A549 (cell line): ENCODE data around the gene CCDC171.

Experiments
- CTCF ChIP-seq: fragments of >200 bp; sonication (Bioruptor Twin); formaldehyde crosslinking; IDR thresholded peaks from 3 replicates; pipeline ENCODE4 v1.5.1; 2016
- HOXB5 ChIP-seq: fragments of 250-450 bp; sonication (Bioruptor Pico); IDR thresholded peaks from 2 replicates; pipeline ENCODE4 v1.5.0; 2020; ENCODE audit warnings: mild to moderate bottlenecking, moderate library complexity
- MAZ ChIP-seq: fragments of 150-350 bp; IDR thresholded peaks from 2 replicates; pipeline ENCODE4 v1.6.1; 2014; ENCODE audit warnings: antibody characterized with exemption, low read depth, low read length, borderline replicate concordance
- PHF8 ChIP-seq: fragments of 200-600 bp; sonication (generic); IDR thresholded peaks from 2 replicates; pipeline ENCODE4 v1.6.1; 2016; ENCODE audit warnings: low read depth, mild to moderate bottlenecking, antibody characterized with exemption, moderate library complexity, borderline replicate concordance
- POLR2A ChIP-seq: IDR thresholded peaks from 2 replicates; pipeline ENCODE4 v1.6.1; 2012; ENCODE audit warnings: mild to moderate bottlenecking, low read length
- RAD21 ChIP-seq, 2 experiments: fragments of >200 bp in 1 of 2; sonication (Bioruptor Twin) in 1 of 2; formaldehyde crosslinking in 1 of 2; IDR thresholded peaks in 1 of 2; conservative IDR thresholded peaks in 1 of 2; 2 replicates in 1 of 2; 3 replicates in 1 of 2; pipeline ENCODE4 v1.6.1; 2012 to 2018; ENCODE audit warnings: inconsistent platforms in 1 of 2
- RARB ChIP-seq: fragments of 250-450 bp; sonication (Bioruptor Pico); IDR thresholded peaks from 2 replicates; pipeline ENCODE4 v1.8.0; 2021; ENCODE audit warnings: mild to moderate bottlenecking, moderate library complexity
- SREBF2 ChIP-seq: fragments of 450-650 bp; IDR thresholded peaks from 2 replicates; pipeline ENCODE4 v1.6.1; 2014; ENCODE audit warnings: mild to moderate bottlenecking, moderate library complexity
- ZNF302 ChIP-seq: fragments of 250-450 bp; sonication (Bioruptor Pico); IDR thresholded peaks from 2 replicates; pipeline ENCODE4 v1.9.0; 2021; ENCODE audit warnings: inconsistent platforms, mild to moderate bottlenecking, moderate library complexity

- TF ChIP-seq POLR2A (no peak), SREBF2 (no peak), CTCF (no peak), MAZ (no peak), RAD21 (conservative IDR thresholded peaks at IDR 0.05 in 1 of 2, IDR thresholded peaks at IDR 0.05 in 1 of 2) (no peak), PHF8 (no peak), RARB (CRISPR knock-in tag) (no peak), ZNF302 (no peak), HOXB5 (no peak)
Observed at GRCh38 chr9:15697446-15697851, 144.6 kb downstream of the CCDC171 start.
